Esophagus squamous epithelium (tissue), 5 donors: ENCODE results near the gene SCYGR1. TPM values are rescaled to one million over a fixed set of nuclear protein-coding genes. Genes with fewer than 3 reads are reported as not detected.

ENCODE experiments used
- DNase-seq: peaks from one replicate; lab custom pipeline; 2025; lab: John Stamatoyannopoulos, UW
- H3K27ac ChIP-seq, 4 donors: fragments of 200-600 bp; sonication (generic); one replicate each; pipeline ENCODE4 v1.5.1; 2016 to 2019; ENCODE audit warnings: mild to moderate bottlenecking in 1 of 4
- H3K27me3 ChIP-seq, 4 donors: fragments of 200-600 bp; sonication (generic); 1 replicate in 3 of 4; 2 replicates in 1 of 4; pipeline versions ENCODE4 v1.5.1 to v1.6.0; 2017 to 2021; ENCODE audit warnings: antibody characterized with exemption in 1 of 4
- H3K36me3 ChIP-seq, 3 donors: fragments of 200-600 bp; sonication (generic); one replicate each; pipeline ENCODE4 v1.5.1; 2016 to 2019
- H3K4me1 ChIP-seq, 3 donors: fragments of 200-600 bp; sonication (generic); one replicate each; pipeline ENCODE4 v1.5.1; 2017 to 2019
- H3K4me3 ChIP-seq, 4 donors: fragments of 200-600 bp; sonication (generic); 1 replicate in 3 of 4; 2 replicates in 1 of 4; pipeline ENCODE4 v1.5.1; 2016 to 2019; ENCODE audit warnings: mild to moderate bottlenecking in 2 of 4, moderate library complexity in 1 of 4
- H3K9me3 ChIP-seq, 3 donors: fragments of 200-600 bp; sonication (generic); one replicate each; pipeline ENCODE4 v1.5.1; 2016 to 2019
- CTCF ChIP-seq, 6 experiments: fragments of 450-650 bp in 4 of 6; fragments of 200-600 bp in 2 of 6; sonication (generic) in 2 of 6; IDR thresholded peaks; one replicate each; pipeline ENCODE4 v1.5.1; 2016 to 2019; ENCODE audit warnings: antibody characterized with exemption in 6 of 6, mild to moderate bottlenecking in 4 of 6, moderate library complexity in 4 of 6
- POLR2A ChIP-seq, 4 donors: fragments of 450-650 bp; IDR thresholded peaks; one replicate each; pipeline ENCODE4 v1.6.1; 2017; ENCODE audit warnings: antibody characterized with exemption in 4 of 4, mild to moderate bottlenecking in 4 of 4, moderate library complexity in 3 of 4
- WGBS, 2 donors: methylation state at CpG; one replicate each; pipeline ENCODE4 v1.1.5; 2018; 5-methylcytosine and 5-hydroxymethylcytosine counted together
- intact Hi-C: fragments of 100-400 bp; cut with DNase I; formaldehyde crosslinking; loops from one replicate; pipeline ENCODE4 v1.15.0; 2022
- total RNA-seq, 4 donors: library from RNA; depleted of rRNA; stranded (reverse); fragments of >200 nt; gene quantifications; one replicate each; pipeline ENCODE4 v1.1.0, GENCODE V29; 2016
- donor health status: DM: yes; HTN: yes; CAD: no.

Gene SCYGR1
- total RNA-seq, 4 donors from 2014 or later, result not detected

DNA sequence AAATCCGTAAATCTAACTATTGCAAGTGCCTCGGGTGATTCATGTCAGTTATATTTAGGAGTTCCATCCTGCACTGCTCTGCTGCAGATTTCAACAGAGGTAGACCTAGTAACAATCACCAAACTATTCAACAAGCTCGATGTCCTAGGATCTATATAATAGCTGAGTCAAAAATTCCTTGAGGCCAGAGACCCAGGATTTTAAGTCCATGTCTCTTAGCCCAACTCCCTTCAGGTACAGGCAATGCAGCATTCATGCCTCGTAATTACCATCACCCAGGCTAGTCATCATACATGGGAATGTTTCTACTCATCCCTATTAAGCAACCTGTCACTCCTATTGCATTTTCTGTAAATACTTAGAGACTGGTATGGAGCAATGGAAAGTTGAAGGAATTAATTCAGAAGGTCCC, 9.4 kb downstream of the SCYGR1 start:
- WGBS, 2 donors, result 56 to 58% methylated on average over 4 of the region's 4 CpGs
- intact Hi-C loops, result no loop called here
- TF ChIP-seq POLR2A (IDR thresholded peaks at IDR 0.05) (no peak), CTCF (IDR thresholded peaks at IDR 0.05) (no peak)
- Histone ChIP-seq H3K4me1 (no peaks in the 10 kb centered on the region), H3K36me3 (no peaks in the 10 kb centered on the region), H3K4me3 (no peak overlapping the region), H3K9me3 (no peaks in the 10 kb centered on the region), H3K27me3 (peaks cover 0 to 26% (median 0%) of the 10 kb centered on the region in 4 donors), H3K27ac (no peak overlapping the region)
- no peak for DNase-seq

GRCh38 chr2:227377467-227378351, 10.0 kb downstream of the SCYGR1 start:
- intact Hi-C loops, result no loop called here
- H3K9me3 ChIP-seq, result no peaks in the 10 kb centered on the region
- DNase-seq, result no peak
- peaks cover 0 to 24% (median 0%) of the 10 kb centered on the region in 4 donors for H3K27me3 ChIP-seq
- H3K4me3 ChIP-seq, result no peak overlapping the region
- TF ChIP-seq CTCF (IDR thresholded peaks at IDR 0.05) (no peak), POLR2A (IDR thresholded peaks at IDR 0.05) (no peak)
- no peaks in the 10 kb centered on the region for H3K4me1 ChIP-seq
- 56 to 59% methylated on average over 8 of the region's 8 CpGs for WGBS, 2 donors
- no peak overlapping the region for H3K27ac ChIP-seq
- H3K36me3 ChIP-seq, result no peaks in the 10 kb centered on the region

GRCh38 chr2:227376656-227377396, 10.9 kb downstream of the SCYGR1 start:
- H3K9me3 ChIP-seq, result no peaks in the 10 kb centered on the region
- peaks cover 0 to 23% (median 0%) of the 10 kb centered on the region in 4 donors for H3K27me3 ChIP-seq
- 57 to 66% methylated on average over 9 of the region's 9 CpGs for WGBS, 2 donors
- no peaks in the 10 kb centered on the region for H3K36me3 ChIP-seq
- no peak overlapping the region for H3K4me3 ChIP-seq
- no peak overlapping the region for H3K27ac ChIP-seq
- intact Hi-C loops, result no loop called here
- H3K4me1 ChIP-seq, result no peaks in the 10 kb centered on the region
- TF ChIP-seq POLR2A (IDR thresholded peaks at IDR 0.05) (no peak), CTCF (IDR thresholded peaks at IDR 0.05) (no peak)
- DNase-seq, result no peak

DNA sequence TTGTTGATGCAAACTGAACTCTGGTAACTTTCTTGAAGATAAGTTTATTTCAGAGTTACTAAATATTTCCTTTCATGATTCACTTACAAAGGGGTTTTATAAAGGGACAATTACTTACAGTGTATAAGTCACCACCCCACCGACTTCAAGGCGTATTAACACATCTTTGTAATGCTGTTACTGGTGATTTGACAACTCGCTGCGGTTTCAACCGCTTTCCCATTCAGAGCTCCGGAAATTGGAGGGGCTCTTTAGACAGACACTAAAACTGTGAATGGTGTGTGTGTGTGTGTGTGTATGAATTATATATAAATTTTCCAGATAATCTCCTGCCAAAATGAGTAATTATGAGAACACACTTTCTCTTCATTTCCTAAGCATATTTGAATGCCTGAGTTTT, 13.6 kb downstream of the SCYGR1 start:
- Histone ChIP-seq H3K4me3 (no peak overlapping the region), H3K9me3 (no peaks in the 10 kb centered on the region), H3K36me3 (no peaks in the 10 kb centered on the region), H3K27me3 (peaks cover 0 to 11% (median 0%) of the 10 kb centered on the region in 4 donors), H3K4me1 (peaks cover 0 to 8% (median 0%) of the 10 kb centered on the region in 3 donors), H3K27ac (no peak overlapping the region)
- no peak for DNase-seq
- WGBS, 2 donors, result 43 to 54% methylated on average over 6 of the region's 6 CpGs
- intact Hi-C loops, result no loop called here
- TF ChIP-seq POLR2A (IDR thresholded peaks at IDR 0.05) (no peak), CTCF (IDR thresholded peaks at IDR 0.05) (no peak)

- no peaks in the 10 kb centered on the region for H3K9me3 ChIP-seq
- intact Hi-C loops, result no loop called here
- no peak overlapping the region for H3K27ac ChIP-seq
- peaks cover 0 to 11% (median 0%) of the 10 kb centered on the region in 4 donors for H3K27me3 ChIP-seq
- no peak for DNase-seq
- TF ChIP-seq POLR2A (IDR thresholded peaks at IDR 0.05), result no peak
- no peak for TF ChIP-seq CTCF (IDR thresholded peaks at IDR 0.05)
- H3K4me3 ChIP-seq, result no peak overlapping the region
- 84 to 86% methylated on average over 8 to 10 of the region's 10 CpGs for WGBS, 2 donors
- H3K36me3 ChIP-seq, result no peaks in the 10 kb centered on the region
- peaks cover 0 to 8% (median 0%) of the 10 kb centered on the region in 3 donors for H3K4me1 ChIP-seq
These were observed 14.4 kb downstream of the SCYGR1 start for GRCh38 chr2:227373389-227373788.
